Anterior cingulate cortex (tissue), 58 donors: ENCODE data around the gene NPHP1.
"Not testable (repeated sequence)": the region's sequence is repeated elsewhere in the genome, so short reads cannot be mapped to it uniquely, and the experiment has no call there.

ENCODE experiments used
- DNase-seq, 58 donors: peaks; one replicate each; lab custom pipeline; 2025; lab: John Stamatoyannopoulos, UW

Gene NPHP1

DNA sequence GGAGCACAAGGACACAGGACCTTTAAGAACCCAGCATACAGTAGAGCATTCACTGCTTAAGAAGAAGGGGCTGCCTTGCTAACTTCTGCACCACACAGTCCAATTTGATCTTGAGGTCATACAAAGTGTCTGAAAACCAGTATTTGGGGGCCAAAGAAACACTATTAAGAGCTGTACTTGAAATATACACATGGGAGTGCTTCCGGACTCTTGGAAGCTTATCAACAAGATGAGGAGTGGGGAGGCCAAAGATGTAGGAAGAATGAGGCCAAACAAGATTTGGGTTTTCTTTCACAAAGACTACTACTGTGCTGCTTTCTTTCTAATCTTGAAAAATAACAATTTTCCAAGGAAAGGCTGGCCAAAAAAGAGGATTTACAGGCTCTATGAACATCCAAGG is 64.4 kb downstream of the NPHP1 start:
- DNase-seq = no peak

DNA sequence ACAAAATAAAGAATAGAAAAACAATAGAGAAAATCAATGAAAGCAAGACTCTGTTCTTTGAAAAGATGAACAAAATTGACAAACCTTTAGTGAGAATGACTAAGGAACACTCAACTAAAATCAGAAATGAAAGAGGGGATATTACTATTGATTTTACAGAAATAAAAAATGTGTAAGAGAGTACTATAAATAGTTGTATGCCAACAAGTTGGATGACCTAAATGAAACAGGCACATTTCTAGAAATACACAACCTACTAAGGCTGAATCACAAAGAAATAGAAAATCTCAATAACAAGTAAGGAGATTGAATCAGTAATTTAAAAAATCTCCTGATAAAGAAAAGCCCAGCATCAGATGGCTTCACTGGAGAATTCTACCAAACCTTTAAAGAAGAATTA is 70.8 kb downstream of the NPHP1 start:
- no peak for DNase-seq

DNA sequence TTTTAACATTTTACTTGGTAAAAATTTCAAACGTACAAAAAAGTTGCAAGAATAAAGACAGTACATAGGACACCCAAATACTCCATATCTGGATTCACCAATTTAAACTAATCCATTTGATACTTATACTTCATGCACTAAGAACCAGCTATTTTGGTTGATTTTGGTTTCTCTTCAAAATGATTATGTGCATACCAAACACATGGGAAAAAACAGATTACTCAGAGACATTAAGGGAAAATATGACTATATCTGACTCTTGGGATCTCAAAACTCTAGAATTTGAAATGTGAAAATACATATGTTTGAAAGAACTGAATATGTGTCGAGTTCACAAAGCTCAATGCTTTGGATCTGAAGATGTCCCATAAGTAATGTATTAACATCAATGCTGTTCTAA is 73.6 kb downstream of the NPHP1 start:
- no peak for DNase-seq

DNA sequence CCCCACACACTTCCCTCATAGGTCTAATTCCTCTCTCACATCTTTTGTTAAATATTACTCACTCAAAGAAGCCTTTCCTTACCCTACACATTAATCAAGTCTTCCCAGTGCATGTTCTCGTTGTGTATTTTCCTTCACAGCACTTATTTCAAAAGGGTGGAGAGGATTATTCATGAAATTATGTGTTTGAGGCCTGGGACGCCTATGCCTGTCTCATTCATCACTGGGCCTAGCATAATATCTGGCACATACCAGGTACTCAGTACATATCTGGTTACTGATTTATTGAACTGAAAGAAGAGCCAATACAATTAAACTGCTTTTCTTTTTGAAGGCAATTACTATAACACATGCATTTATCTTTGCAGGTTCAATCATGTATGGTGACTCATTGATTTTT is 74.1 kb downstream of the NPHP1 start:
- DNase-seq = no peak

DNA sequence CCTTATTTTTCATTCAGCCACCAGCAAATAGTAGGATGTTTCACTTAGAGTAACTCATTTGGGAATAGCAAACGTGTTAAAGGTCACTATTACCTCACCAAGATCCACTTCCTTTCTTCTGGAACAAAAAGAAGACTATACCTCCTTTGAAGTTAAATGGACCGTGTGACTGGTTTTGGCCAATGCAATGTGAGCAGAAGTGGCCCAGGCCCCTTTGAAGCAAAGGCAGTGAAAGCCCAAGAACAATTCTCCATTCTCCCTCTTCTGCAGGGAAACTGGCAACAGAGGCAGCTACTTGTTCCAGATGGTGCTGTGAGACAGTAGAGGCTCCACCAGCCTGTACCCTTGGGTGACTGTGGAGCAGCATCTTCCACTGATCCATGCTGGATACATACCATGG is 77.9 kb downstream of the NPHP1 start:
- peak in 4 of 58 donors; percentile 6 to 31 (median 14) for DNase-seq

DNA sequence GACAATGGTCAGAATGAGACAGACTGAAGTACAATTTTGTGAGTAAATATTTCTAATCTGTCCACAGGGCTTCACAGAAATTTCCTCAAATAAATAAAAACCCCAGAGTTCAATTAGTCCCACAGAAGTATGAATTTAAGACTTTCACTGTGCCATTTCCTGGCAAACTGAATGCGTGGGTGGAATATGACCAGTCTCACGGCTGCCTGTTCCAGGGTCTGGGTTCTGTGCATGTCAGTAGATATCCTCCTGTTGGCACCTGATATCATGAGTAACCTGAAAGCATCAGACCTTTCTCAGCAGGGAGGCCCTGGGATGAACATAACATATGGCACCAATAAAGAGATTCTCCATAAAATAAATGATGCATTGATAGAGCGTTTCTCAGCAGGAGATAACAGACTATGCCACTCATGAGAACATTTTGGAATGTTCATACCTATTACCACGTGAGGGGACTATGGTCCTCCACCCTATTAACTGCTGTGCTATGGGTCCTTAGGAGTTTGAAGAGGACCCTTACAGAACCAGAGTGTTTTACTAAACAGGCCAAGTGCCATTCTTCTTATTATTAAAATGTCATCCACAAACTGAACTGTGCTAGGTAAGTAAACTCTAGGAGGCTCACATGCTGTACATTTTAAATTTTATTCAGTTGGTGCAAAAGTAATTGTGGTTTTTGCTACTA is 78.6 kb downstream of the NPHP1 start:
- no peak for DNase-seq

DNA sequence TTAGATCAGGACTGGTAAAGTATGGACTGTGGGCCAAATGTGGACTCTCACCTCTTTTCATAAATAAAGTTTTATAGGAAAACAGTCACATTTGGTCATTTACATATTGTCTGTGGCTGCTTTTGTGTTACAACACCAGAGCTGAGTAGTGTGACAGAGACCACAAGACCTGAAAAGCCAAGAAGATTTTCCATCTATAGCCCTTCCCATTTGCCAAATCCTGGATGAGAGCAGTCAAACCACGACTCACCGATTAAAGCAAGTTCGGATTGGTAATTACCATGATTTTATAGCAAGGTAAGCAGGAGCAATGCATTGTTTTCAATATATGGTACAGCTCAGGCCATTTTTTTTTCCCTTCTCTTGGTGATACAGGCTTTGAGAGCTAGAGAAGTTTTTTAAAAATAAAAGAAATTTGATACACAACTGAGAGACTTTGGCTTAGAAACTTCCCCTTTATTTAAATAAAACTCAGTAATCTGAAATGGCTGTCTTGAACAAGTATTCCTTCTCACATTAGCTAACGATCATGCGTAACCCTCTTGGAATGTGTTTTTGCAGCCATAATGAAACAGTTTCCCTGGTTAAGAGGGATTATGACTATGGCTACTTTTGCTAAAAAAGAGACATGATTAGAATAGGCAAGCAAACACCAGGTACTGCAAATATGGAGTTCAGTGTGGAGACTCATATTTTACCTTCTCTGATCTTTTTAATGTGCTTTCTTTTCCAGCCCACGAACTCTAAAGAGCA is 79.7 kb downstream of the NPHP1 start:
- DNase-seq = no peak

DNA sequence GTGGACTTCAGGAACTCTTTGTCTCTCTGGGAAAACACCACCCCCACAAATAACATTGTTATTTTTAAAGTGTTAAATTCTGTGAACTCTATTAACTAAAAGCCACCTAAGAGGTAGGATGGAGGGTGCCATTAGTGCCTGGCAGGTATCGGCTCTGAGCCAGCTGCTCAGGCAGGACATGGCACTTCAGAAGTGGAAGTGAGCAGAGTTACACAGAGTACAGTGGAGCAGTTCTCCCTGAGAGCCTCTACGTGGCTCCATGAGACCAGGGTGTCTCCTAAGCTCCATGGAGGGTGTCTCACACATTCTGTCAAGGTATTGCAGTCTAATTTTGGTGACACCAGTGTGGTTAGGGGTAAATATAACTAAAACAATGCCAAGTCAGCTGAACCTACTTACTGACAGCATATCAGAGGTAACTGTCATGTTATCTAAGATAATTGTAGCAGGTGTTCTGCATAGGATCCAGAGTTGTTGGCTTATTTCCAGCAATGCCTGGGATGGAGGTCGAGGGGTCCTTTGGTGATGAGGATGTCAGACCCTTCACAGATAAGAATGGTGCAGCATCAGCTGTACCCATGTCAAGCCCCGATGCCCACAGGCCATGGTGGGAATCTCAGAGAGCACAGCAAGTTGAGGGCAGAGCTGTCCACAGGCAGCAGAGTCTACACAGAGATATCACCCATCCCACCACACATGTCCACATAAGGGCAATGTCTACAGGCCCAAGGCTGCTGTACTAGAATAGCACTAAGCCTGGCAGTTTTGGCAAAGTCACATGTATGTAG is 80.6 kb downstream of the NPHP1 start:
- no peak for DNase-seq

DNA sequence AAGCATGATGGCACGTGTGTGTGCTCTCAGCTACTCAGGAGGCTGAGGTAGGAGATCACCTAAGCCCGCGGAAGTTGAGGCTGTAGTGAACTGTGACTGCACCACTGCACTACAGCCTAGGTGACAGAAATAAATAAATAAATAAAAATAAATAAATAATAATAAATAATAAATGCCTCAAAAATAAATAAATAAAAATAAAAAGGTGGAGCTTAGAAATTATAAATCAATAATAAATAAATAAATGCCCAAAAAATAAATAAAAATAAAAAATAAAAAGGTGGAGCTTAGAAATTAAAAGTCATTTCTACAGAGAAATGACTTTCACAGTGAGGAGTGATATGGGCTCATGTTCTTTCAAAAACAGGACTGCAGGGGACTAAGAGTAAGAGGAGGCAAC is 83.2 kb downstream of the NPHP1 start:
- DNase-seq = no peak

DNA sequence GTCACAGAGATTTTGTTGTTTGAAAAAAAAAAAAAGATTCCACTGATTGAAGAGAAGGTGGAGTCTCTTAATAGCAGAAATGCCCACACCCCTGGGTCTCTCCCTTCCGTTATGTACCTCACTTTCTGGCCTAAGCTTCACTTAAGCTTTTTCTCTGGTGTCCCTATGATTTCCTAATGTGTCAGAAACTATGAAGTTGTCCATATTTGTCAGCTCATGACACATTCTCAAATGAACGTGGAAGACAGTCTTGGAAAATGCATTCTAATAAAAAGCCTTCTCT is 83.8 kb downstream of the NPHP1 start:
- DNase-seq = no peak

DNA sequence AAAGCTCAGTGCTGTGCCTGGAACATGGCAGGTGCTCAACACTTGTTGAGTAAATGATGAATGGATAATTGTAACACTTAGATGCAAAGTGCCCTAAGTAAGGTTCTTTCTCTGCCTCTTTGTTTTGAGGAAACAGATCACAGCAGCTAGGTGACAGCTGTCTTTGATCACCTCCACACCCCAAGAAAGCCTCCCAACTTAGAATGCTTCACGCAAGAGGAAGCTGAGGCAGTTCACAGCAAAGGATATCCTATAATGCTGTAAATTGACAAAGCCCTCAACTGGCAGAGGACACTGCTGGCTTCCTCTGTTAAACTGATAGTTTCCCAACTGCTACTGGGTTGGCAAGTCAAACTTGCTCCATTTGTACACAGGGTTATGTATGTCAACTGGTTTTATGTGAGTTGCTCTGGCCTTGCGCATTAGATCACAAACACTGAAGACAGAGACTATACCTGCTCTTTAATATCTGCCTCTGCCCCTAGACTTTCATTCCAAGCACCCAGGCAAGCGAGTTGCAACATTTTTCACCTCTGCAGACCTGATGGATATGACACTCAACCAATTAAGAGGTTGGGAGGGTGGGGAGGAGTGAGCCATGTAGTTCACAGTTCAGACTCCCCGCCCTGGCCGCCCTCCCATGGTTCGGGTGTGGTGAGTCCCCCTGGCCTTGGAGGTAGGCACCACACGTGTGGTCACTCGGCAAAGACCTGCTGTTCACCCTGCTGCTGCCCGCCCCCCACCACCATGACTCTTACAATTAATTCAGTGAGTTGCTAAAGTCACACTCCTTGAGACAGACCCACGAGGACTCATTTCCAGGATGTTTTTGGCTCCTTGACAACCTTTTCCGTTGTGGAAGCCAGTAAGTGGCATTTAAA is 84.4 kb downstream of the NPHP1 start:
- no peak for DNase-seq

DNA sequence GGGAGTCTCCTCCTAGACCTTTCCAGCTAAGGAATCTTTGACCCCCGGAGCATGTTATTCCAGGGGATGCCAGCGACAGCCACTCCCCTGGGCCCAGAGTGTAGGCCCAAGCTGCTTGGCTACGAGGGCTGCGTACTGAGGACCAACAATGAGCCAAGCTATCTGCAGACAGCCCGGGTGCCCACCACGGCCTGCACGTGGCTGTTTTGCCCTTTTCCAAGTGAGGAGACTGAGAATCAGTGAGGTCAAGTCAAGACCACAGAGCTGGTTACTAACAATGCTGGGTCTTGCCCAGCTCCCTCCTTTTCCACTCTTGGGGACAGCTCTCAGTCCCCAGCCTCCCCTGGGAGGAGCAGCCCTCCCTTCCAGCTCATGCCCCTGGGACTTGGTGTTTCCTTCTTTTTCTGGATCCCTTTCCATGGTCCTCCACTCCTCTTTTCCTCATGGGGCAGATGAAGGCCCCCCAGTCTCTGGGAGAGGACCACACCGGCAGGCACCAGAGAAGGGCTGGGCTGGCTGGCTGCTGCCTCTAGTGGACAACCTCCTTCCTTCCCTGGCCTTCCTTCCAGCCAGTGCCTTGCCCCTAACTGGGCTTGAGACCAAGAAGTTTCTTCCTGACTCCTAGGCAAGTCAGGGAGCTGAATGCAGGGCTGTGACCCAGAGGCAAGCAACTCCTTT is 88.6 kb downstream of the NPHP1 start:
- DNase-seq = peak in 1 of 58 donors; percentile 21

DNA sequence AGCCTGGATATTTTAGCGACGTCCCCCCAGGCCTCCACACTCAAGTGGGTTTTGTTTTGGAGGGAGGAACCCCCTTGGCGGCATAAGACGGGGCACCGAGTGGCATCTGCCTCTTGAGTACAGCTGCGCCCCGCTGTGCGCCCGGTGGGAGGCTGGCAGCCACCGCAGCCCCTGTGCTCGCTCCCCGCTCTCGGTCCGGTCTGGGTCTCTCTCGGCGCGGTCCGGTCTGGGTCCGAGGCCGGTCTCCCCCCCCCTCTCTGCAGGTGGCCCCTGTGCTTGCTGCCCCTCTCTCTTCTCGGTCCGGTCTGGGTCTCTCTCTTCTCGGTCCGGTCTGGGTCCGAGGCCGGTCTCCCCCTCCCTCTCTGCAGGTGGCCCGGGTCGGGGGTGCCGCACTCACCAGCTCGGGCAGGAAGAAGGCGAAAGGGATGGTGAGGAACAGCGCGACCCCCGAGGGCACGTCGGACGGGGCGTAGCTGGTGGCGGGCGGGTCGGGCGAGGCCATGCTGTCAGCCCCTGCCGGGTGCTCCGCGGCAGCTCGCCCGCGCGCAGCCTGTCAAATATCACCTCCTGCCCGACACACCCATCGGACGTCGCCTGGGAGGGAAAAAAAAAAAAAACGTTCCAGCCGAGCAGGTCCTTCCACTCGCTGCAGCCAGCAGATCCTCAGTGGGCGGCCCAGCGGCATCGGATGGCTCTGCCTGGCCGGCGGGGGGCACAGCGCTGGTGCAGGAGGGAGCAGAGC is 89.4 kb downstream of the NPHP1 start, which contains the start of gene MALL:
MALL (minus strand) TSS at position 532 of the 742 bp plus-strand sequence; CDS start at position 502, 30 bp downstream.
- DNase-seq = no peak

DNA sequence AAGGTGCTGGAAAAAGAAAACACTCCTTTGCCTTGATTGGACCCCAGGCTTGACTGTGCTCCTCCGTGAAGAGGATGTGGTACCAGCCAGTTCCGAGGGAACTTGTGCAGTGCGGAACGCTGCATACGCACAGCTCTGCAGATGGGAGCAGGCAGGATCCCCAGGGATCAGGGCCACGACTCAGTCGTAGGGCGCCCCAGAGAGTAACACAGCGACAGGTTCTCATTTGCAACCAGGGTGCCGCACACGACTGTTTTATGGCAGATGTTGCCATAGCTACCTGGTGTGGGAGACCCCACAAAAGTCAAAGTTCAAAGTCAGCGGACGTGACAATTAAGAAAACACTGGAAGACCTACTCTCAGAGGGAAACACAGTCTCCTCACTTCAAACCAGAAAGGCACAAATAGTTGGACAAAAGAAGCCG is 90.0 kb downstream of the NPHP1 start:
- DNase-seq = no peak

DNA sequence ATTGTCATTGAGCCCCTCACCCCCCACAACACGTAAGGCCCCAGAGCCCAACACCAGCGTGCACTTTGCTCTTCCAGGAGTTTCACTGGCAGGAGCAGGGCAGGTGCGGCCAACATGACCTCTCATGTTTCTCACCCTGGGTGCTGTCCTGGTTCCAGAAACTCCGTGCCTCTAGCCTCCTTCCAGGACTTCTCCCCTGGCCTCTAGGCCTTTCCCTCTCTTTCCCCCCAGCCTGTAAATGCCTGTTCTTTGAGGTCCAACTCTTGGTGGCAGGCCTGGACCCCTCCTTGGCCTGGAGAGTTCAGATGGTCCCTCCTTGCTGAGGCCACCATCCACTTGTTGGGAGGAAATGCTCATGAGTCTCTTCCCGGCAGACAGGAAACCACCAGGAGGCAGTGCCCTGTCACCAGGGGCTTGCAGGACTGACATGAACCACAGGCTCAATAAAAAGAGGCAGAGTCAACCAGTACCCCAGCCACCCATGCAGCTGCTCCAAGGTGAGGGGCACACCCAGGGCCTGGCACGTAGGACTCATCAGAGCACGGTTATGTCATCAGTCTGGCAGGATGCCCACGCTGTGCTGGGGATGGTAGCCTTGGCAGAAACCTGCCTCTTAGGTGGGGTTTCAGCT is 90.7 kb downstream of the NPHP1 start:
- DNase-seq = no peak

DNA sequence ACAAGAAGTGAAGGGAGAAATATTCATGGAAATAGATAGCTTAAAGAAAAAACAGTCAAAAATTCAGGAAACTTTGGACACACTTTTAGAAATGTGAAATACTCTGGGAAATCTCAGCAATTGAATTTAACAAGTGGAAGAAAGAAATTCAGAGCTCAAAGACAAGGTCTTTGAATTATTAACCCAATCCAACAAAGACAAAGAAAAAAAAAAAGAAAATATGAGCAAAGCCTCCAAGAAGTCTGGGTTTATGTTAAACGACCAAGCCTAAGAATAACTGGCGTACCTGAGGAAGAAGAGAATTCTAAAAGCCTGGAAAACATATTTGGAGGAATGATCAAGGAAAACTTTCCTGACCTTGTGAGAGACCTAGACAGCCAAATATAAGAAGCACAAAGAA is 96.5 kb downstream of the NPHP1 start:
- DNase-seq = not testable (repeated sequence)

DNA sequence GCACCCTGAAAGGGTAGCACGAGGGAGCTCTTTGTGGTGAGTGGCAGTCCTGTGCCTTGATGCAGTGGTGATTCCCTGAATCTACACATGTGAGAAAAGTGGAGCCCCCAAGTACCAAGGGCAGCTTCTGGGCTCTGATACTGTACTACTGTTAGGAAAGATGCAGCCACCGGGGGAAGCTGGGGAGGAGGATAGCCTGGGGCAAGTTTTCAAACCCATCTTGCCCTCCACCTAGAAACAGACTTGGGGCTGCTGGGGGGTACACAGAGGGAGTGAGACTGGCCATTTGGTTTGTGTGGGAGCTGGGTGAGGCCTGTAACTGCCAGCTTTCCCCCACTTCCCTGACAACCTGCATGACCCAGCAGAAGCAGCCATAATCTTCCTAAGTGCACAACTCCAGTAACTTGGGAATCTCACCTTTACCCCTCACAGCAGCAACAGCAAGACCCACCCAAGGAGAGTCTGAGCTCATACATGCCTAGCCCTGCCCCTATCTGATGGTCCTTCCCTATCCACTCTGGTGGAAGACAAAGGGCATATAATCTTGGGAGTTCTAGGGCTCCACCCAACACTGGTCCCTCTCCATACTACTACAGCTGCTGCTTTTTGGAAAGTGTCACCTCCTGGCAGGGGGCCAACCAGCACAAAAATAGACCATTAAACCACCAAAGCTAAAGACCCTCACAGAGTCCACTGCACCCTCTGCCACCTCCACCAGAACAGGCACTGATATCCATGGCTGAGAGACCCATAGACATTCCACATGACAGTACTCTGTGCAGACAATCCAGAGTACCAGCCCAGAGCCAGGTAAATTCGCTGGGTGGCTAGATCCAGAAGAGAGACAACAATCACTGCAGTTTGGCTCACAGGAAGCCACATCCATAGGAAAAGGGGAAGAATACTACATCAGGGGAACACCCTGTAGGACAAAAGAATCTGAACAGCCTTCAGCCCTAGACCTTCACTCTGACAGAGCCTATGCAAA is 97.4 kb downstream of the NPHP1 start:
- DNase-seq = no peak
